Measurements from ENCODE around the gene CTNNBIP1. TPM values are rescaled to one million over a fixed set of nuclear protein-coding genes. Genes with fewer than 3 reads are reported as not detected.

CTNNBIP1 gene
- polyA plus RNA-seq, 1 donor from 2014 or later = 69.3 TPM

DNA sequence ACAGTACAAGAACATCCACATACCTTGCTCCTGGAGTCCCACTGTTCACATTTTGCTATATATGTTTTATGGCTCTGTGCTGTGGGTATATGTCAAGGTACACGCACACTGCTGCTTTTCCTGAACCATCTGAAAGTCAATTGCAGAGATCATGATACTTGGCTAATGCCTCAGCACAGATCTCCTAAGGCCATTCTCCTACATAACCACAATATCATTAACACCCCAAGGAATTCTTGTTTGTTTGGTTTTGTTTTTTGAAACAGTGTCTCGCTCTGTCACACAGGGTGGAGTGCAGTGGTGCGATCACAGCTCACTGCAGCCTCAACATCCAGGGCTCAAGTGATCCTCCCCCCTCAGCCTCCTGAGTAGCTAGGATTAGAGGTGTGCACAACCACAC is 16.0 kb downstream of the CTNNBIP1 start:
- Histone ChIP-seq H4K20me1 (ENCODE audit: insufficient read depth) (no peaks in the 10 kb centered on the region), H3K4me3 (ENCODE audit: low read length) (no peak overlapping the region), H3K9ac (ENCODE audit: low read length) (no peak overlapping the region), H3K36me3 (ENCODE audit: insufficient read depth, low read length) (no peaks in the 10 kb centered on the region), H3K27me3 (ENCODE audit: insufficient read depth, low read depth, low read length) (no peaks in the 10 kb centered on the region), H3K9me2 (ENCODE audit: insufficient read depth, low read length) (no peaks in the 10 kb centered on the region), H2AFZ (ENCODE audit: low read depth, low read length) (no peak overlapping the region), H3K9me3 (ENCODE audit: low read length) (no peaks in the 10 kb centered on the region), H3K4me2 (ENCODE audit: low read length) (no peak overlapping the region), H3F3A (ENCODE audit: insufficient read depth, low read length, poor library complexity, severe bottlenecking) (no peaks in the 10 kb centered on the region), H3K79me2 (replicated peaks; ENCODE audit: insufficient read depth, low read length) (no peaks in the 10 kb centered on the region), H3K27ac (ENCODE audit: low read length) (no peak overlapping the region)
- TF ChIP-seq SMC3 (conservative IDR thresholded peaks at IDR 0.05; ENCODE audit: poor library complexity) (no peak), POLR2AphosphoS5 (IDR thresholded peaks at IDR 0.05) (no peak), TAF1 (IDR thresholded peaks at IDR 0.05; ENCODE audit: low read depth) (no peak), MXI1 (conservative IDR thresholded peaks at IDR 0.05; ENCODE audit: poor library complexity, severe bottlenecking) (no peak)
- TF ChIP-seq, protein P1, sequence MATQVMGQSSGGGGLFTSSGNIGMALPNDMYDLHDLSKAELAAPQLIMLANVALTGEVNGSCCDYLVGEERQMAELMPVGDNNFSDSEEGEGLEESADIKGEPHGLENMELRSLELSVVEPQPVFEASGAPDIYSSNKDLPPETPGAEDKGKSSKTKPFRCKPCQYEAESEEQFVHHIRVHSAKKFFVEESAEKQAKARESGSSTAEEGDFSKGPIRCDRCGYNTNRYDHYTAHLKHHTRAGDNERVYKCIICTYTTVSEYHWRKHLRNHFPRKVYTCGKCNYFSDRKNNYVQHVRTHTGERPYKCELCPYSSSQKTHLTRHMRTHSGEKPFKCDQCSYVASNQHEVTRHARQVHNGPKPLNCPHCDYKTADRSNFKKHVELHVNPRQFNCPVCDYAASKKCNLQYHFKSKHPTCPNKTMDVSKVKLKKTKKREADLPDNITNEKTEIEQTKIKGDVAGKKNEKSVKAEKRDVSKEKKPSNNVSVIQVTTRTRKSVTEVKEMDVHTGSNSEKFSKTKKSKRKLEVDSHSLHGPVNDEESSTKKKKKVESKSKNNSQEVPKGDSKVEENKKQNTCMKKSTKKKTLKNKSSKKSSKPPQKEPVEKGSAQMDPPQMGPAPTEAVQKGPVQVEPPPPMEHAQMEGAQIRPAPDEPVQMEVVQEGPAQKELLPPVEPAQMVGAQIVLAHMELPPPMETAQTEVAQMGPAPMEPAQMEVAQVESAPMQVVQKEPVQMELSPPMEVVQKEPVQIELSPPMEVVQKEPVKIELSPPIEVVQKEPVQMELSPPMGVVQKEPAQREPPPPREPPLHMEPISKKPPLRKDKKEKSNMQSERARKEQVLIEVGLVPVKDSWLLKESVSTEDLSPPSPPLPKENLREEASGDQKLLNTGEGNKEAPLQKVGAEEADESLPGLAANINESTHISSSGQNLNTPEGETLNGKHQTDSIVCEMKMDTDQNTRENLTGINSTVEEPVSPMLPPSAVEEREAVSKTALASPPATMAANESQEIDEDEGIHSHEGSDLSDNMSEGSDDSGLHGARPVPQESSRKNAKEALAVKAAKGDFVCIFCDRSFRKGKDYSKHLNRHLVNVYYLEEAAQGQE (IDR thresholded peaks at IDR 0.05; ENCODE audit: borderline replicate concordance) = no peak

DNA sequence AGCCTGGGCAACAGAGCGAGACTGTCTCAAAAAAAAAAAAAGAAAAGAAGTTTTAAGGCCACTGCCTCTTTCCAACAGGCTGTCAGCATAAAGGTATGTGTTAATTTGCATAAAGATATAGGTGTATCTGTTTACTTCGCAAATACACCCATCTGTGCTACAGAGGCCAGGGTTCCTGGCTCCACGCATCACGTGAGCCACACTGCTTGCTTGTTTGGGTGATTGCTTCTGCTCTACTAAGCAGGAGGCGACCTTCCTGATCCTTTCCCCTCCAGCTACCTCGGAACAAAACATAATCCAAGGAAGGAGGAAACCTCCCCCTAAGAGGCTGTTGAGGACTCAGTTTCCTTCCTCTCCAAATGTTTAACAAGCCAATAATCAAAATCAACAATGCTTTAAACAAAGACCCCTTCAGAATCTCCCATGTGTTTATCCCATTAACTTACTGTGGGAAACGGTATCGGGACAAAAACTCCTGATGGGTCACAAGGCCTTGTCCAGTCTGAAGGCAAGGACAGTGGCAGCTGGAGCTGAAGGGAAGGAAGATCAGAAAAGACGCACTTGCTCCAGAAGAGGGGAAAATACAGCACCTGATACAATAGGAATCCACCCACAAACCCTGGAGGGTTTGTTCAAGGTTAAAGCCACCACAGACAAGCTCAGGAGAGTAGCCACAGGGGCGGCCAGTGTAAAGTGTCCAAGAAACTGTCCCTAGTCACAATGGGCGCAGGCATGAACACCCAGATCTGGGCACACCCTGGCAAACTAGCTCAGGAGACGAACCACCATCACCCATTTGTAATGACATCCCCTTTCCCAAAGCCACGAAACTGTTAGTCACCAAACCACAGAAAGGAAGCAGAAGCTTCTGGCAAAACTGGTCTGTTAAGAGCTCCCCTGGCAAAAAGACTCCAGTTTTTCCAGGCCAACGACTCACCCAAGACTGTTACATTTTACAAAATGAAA is 17.2 kb downstream of the CTNNBIP1 start:
- Histone ChIP-seq H3K9ac (ENCODE audit: low read length) (no peak overlapping the region), H3K9me2 (ENCODE audit: insufficient read depth, low read length) (no peaks in the 10 kb centered on the region), H3K27ac (ENCODE audit: low read length) (no peak overlapping the region), H3F3A (ENCODE audit: insufficient read depth, low read length, poor library complexity, severe bottlenecking) (no peaks in the 10 kb centered on the region), H2AFZ (ENCODE audit: low read depth, low read length) (no peak overlapping the region), H3K4me2 (ENCODE audit: low read length) (no peak overlapping the region), H3K9me3 (ENCODE audit: low read length) (no peaks in the 10 kb centered on the region), H3K27me3 (ENCODE audit: insufficient read depth, low read depth, low read length) (no peaks in the 10 kb centered on the region), H3K4me3 (ENCODE audit: low read length) (no peak overlapping the region), H3K79me2 (replicated peaks; ENCODE audit: insufficient read depth, low read length) (no peaks in the 10 kb centered on the region), H3K36me3 (ENCODE audit: insufficient read depth, low read length) (no peaks in the 10 kb centered on the region), H4K20me1 (ENCODE audit: insufficient read depth) (no peaks in the 10 kb centered on the region)
- TF ChIP-seq RAD21 (conservative IDR thresholded peaks at IDR 0.05) (no peak), MXI1 (conservative IDR thresholded peaks at IDR 0.05; ENCODE audit: poor library complexity, severe bottlenecking) (no peak), EZH2 (IDR thresholded peaks at IDR 0.05; ENCODE audit: borderline replicate concordance, insufficient read depth, low read length, poor library complexity, severe bottlenecking) (no peak), CTCF (IDR thresholded peaks at IDR 0.05; ENCODE audit: poor library complexity, severe bottlenecking) (no peak), EP300 (conservative IDR thresholded peaks at IDR 0.05; ENCODE audit: poor library complexity, severe bottlenecking) (no peak), TAF1 (IDR thresholded peaks at IDR 0.05; ENCODE audit: low read depth) (no peak), SMC3 (conservative IDR thresholded peaks at IDR 0.05; ENCODE audit: poor library complexity) (no peak), POLR2AphosphoS5 (IDR thresholded peaks at IDR 0.05) (no peak)
- TF ChIP-seq, protein P1 (IDR thresholded peaks at IDR 0.05; ENCODE audit: borderline replicate concordance) = no peak
